Measurements from ENCODE around the gene EPM2AIP1. TPM values are rescaled to one million over a fixed set of nuclear protein-coding genes. Genes with fewer than 3 reads are reported as not detected.

Gene EPM2AIP1
- polyA plus RNA-seq, 1 of the 3 experiments (the other 2 are of a cell fraction) = 4.7 TPM

DNA sequence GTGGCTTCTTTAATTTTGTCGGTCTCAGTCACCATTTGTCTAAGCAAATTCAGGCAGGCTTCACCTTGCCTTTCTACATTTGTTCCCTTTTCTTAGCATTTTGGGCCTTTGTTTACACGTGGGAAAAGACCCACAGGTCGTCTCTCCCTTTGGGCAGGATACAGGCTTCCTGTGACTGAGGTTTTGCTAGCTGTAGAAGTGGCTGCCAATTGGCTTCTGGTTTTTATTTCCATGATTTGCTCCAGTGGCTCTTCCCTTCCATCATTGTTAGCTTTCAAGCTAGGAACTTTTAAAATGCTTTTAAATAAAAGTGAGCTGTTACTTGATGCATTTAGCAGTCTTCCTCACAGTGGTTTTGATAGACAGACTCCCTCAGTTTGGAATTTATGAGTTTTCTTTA lies 37.7 kb upstream of the EPM2AIP1 start:
- no peak overlapping the region for H3K4me3 ChIP-seq (ENCODE audit: low read depth in 2 of 2, low read length in 1 of 2)
- POLR2A ChIA-PET = interaction anchor here (1.1 kb wide), 1 partner anchor 11 kb away, joined by 3 read pairs; no protein-coding TSS in a partner anchor
- H3F3A ChIP-seq (replicated peaks; ENCODE audit: insufficient read depth) = peaks cover 5% of the 10 kb centered on the region
- H3K79me2 ChIP-seq (ENCODE audit: insufficient read depth) = no peaks in the 10 kb centered on the region
- H3K9me2 ChIP-seq = no peaks in the 10 kb centered on the region
- H3K9ac ChIP-seq = no peak overlapping the region
- H3K27ac ChIP-seq (ENCODE audit: low read depth in 2 of 2, low read length in 1 of 2) = 0 out of 4 replicates have a peak overlapping the region, but pooled peaks have one; percentile 7 to 34
- H3K27me3 ChIP-seq (ENCODE audit: insufficient read depth) = no peaks in the 10 kb centered on the region
- H3K36me3 ChIP-seq (replicated peaks in 1 of 2; ENCODE audit: control insufficient read depth in 1 of 2, insufficient read depth in 2 of 2, low read length in 1 of 2) = peaks cover 52 to 68% of the 10 kb centered on the region in 2 experiments
- H3K4me1 ChIP-seq (ENCODE audit: control insufficient read depth in 1 of 2, insufficient read depth in 2 of 2, low read depth in 1 of 2, low read length in 1 of 2) = peaks cover 0 to 2% of the 10 kb centered on the region in 2 experiments; a peak in 1 of 4 replicates
- H3K4me2 ChIP-seq = no peak overlapping the region
- H2AFZ ChIP-seq (ENCODE audit: low read depth) = no peak overlapping the region
- CTCF ChIA-PET = no interaction called here
- TF ChIP-seq, protein P1, sequence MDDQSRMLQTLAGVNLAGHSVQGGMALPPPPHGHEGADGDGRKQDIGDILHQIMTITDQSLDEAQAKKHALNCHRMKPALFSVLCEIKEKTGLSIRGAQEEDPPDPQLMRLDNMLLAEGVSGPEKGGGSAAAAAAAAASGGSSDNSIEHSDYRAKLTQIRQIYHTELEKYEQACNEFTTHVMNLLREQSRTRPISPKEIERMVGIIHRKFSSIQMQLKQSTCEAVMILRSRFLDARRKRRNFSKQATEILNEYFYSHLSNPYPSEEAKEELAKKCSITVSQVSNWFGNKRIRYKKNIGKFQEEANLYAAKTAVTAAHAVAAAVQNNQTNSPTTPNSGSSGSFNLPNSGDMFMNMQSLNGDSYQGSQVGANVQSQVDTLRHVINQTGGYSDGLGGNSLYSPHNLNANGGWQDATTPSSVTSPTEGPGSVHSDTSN (IDR thresholded peaks at IDR 0.05) = no peak
- no peaks in the 10 kb centered on the region for H4K20me1 ChIP-seq (ENCODE audit: insufficient read depth)
- DNase-seq = no peak
- WGBS (ENCODE audit: low lambda C conversion rate) = 86% methylated on average over 3 of the region's 3 CpGs
- H3K9me3 ChIP-seq = no peaks in the 10 kb centered on the region

DNA sequence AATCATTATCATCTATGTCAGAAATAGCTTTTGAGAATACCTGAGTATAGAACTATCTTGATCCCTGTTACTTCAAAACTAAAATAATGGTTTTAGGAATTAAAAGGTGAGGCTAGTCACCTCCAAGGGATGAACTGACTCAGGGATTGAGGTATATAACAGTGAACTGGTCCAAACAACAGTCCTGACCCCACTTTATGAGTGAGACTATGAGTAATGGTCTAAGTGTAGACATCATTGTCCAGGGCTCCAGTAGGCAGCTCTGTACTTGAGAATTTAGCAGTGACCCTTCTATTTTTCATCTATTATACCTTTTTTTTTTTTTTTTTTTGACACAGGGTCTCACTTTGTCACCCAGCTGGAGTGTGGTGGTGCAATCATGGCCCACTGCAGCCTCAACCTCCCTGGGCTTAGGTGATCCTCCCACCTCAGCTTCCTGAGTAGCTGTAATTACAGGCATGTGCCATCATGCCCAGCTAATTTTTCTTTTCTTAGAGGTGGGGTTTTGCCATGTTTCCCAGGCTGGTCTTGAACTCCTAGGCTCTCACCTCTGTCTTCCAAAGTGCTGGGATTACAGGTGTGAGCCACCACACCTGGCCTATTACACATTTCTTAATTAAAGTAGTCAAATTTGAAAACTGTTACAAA lies 36.7 kb upstream of the EPM2AIP1 start:
- Histone ChIP-seq H3K4me1 (ENCODE audit: control insufficient read depth in 1 of 2, insufficient read depth in 2 of 2, low read depth in 1 of 2, low read length in 1 of 2) (peaks cover 0 to 2% of the 10 kb centered on the region in 2 experiments; a peak in 1 of 4 replicates), H3K4me3 (ENCODE audit: low read depth in 2 of 2, low read length in 1 of 2) (no peak overlapping the region), H3K36me3 (replicated peaks in 1 of 2; ENCODE audit: control insufficient read depth in 1 of 2, insufficient read depth in 2 of 2, low read length in 1 of 2) (peaks cover 55 to 65% of the 10 kb centered on the region in 2 experiments), H3F3A (replicated peaks; ENCODE audit: insufficient read depth) (peaks cover 5% of the 10 kb centered on the region), H3K9me3 (no peaks in the 10 kb centered on the region), H3K9me2 (no peaks in the 10 kb centered on the region), H4K20me1 (ENCODE audit: insufficient read depth) (no peaks in the 10 kb centered on the region), H2AFZ (ENCODE audit: low read depth) (no peak overlapping the region), H3K27me3 (ENCODE audit: insufficient read depth) (no peaks in the 10 kb centered on the region), H3K79me2 (ENCODE audit: insufficient read depth) (no peaks in the 10 kb centered on the region), H3K4me2 (no peak overlapping the region), H3K27ac (ENCODE audit: low read depth in 2 of 2, low read length in 1 of 2) (0 out of 4 replicates have a peak overlapping the region, but pooled peaks of 1 of the 2 experiments have one; percentile 34), H3K9ac (no peak overlapping the region)
- TF ChIP-seq SMC3 (IDR thresholded peaks at IDR 0.05; ENCODE audit: low read depth, low read length) (no peak), SIN3A (IDR thresholded peaks at IDR 0.05; ENCODE audit: borderline replicate concordance, low read depth, low read length) (no peak)
- POLR2A ChIA-PET = no interaction called here
- CTCF ChIA-PET = interaction anchor here (0.6 to 1.2 kb wide), 2 partner anchors 12 to 87 kb away, joined by 3 read pairs; no protein-coding TSS in a partner anchor
- no peak for DNase-seq

DNA sequence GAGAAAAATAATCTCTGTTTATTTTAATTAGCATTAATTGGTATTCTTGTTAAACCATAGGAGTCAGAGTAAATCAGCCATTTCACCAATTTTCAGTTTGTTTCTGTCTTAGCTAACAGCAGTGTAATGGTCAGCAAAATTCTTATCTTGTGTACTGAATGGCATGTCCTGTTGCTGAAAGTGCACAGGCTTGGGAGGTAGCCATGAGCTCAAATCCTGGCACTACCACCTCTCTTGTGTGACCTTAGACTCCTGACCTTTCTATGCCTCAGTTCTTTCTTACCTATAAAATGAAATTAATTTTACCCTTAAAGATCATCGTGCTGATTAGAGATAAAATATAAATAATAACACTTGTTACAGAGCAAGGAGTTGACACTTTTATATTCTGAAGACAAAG lies 36.2 kb upstream of the EPM2AIP1 start:
- WGBS (ENCODE audit: low lambda C conversion rate) = 97% methylated on average over 1 of the region's 1 CpG
- H3K4me1 ChIP-seq (ENCODE audit: control insufficient read depth in 1 of 2, insufficient read depth in 2 of 2, low read depth in 1 of 2, low read length in 1 of 2) = peaks cover 0 to 2% of the 10 kb centered on the region in 2 experiments; a peak in 1 of 4 replicates
- POLR2A ChIA-PET = no interaction called here

More for the DNA sequence above, 36.2 kb upstream of the EPM2AIP1 start:
- Histone ChIP-seq H3K4me2 (no peak overlapping the region), H3K9me3 (no peaks in the 10 kb centered on the region), H3K9me2 (no peaks in the 10 kb centered on the region), H3K79me2 (ENCODE audit: insufficient read depth) (no peaks in the 10 kb centered on the region), H2AFZ (ENCODE audit: low read depth) (no peak overlapping the region), H3F3A (replicated peaks; ENCODE audit: insufficient read depth) (peaks cover 5% of the 10 kb centered on the region), H3K27me3 (ENCODE audit: insufficient read depth) (no peaks in the 10 kb centered on the region), H4K20me1 (ENCODE audit: insufficient read depth) (no peaks in the 10 kb centered on the region), H3K36me3 (replicated peaks in 1 of 2; ENCODE audit: control insufficient read depth in 1 of 2, insufficient read depth in 2 of 2, low read length in 1 of 2) (peaks cover 58 to 65% of the 10 kb centered on the region in 2 experiments), H3K4me3 (ENCODE audit: low read depth in 2 of 2, low read length in 1 of 2) (no peak overlapping the region), H3K9ac (no peak overlapping the region), H3K27ac (ENCODE audit: low read depth in 2 of 2, low read length in 1 of 2) (no peak overlapping the region)
- CTCF ChIA-PET = interaction anchor here (0.6 to 1.2 kb wide), 2 partner anchors 12 to 88 kb away, joined by 3 read pairs; no protein-coding TSS in a partner anchor
- DNase-seq = no peak
- TF ChIP-seq, protein P2, sequence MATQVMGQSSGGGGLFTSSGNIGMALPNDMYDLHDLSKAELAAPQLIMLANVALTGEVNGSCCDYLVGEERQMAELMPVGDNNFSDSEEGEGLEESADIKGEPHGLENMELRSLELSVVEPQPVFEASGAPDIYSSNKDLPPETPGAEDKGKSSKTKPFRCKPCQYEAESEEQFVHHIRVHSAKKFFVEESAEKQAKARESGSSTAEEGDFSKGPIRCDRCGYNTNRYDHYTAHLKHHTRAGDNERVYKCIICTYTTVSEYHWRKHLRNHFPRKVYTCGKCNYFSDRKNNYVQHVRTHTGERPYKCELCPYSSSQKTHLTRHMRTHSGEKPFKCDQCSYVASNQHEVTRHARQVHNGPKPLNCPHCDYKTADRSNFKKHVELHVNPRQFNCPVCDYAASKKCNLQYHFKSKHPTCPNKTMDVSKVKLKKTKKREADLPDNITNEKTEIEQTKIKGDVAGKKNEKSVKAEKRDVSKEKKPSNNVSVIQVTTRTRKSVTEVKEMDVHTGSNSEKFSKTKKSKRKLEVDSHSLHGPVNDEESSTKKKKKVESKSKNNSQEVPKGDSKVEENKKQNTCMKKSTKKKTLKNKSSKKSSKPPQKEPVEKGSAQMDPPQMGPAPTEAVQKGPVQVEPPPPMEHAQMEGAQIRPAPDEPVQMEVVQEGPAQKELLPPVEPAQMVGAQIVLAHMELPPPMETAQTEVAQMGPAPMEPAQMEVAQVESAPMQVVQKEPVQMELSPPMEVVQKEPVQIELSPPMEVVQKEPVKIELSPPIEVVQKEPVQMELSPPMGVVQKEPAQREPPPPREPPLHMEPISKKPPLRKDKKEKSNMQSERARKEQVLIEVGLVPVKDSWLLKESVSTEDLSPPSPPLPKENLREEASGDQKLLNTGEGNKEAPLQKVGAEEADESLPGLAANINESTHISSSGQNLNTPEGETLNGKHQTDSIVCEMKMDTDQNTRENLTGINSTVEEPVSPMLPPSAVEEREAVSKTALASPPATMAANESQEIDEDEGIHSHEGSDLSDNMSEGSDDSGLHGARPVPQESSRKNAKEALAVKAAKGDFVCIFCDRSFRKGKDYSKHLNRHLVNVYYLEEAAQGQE (IDR thresholded peaks at IDR 0.05; ENCODE audit: low read depth, low read length) = no peak
- TF ChIP-seq FOXJ3 (CRISPR knock-in tag; IDR thresholded peaks at IDR 0.05) = no peak
- no peak for TF ChIP-seq MXI1 (IDR thresholded peaks at IDR 0.05; ENCODE audit: low read depth, low read length)

Data from SK-N-SH (cell line).